ENCODE data around the gene ZBTB12. TPM values are rescaled to one million over a fixed set of nuclear protein-coding genes. Genes with fewer than 3 reads are reported as not detected.

ZBTB12 gene
- total and polyA plus RNA-seq, 2 of the 8 experiments (the other 6 are each of a cell fraction or from before 2014, with no cell fraction given), result 20.7 to 40.8 TPM

DNA sequence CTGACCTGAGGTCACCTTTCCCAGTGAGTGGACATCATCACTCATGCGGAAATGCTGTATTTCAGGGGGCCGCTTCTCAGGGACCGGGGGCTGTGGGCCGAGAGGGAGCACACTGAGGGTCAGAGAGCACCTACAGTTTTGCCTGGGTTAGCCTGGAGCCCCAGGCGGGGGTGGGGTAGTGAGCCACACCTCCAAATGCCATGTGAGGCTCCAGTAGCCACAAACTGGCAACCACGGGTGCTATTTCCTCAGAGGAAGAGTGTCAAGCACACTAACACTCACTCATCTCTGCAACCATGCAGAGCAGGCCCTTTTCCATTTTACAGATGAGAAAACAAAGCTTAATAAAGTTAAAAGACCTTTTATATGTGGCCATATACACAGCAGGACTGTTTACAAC lies 9.1 kb downstream of the ZBTB12 start:
- Histone ChIP-seq H4K20me1 (replicated peaks in 1 of 2; ENCODE audit: control insufficient read depth in 1 of 2, insufficient read depth in 2 of 2, low read length in 2 of 2) (peaks cover 5 to 15% of the 10 kb centered on the region in 2 experiments), H3K9me3 (ENCODE audit: insufficient read depth in 2 of 2, low read depth in 1 of 2, low read length in 1 of 2) (no peaks in the 10 kb centered on the region), H4K5ac (ENCODE audit: insufficient read length, low read depth, low read length) (no peak overlapping the region), H3K4me3 (ENCODE audit: extremely low read depth in 1 of 4, insufficient read depth in 2 of 4, low read depth in 3 of 4, low read length in 4 of 4) (no peak overlapping the region), H4K91ac (replicated peaks; ENCODE audit: insufficient read length, low read length) (no peak overlapping the region), H3K27me3 (replicated peaks in 1 of 4; ENCODE audit: control insufficient read depth in 3 of 4, extremely low read depth in 1 of 4, insufficient read depth in 3 of 4, low read length in 3 of 4) (no peaks in the 10 kb centered on the region), H3K56ac (replicated peaks; ENCODE audit: insufficient read length, low read depth, low read length) (no peak overlapping the region), H3K79me2 (ENCODE audit: control insufficient read depth in 1 of 2, insufficient read depth in 2 of 2, low read length in 2 of 2) (peaks cover 0 to 5% of the 10 kb centered on the region in 2 experiments; a peak in 1 of 4 replicates), H3K9ac (replicated peaks in 1 of 4; ENCODE audit: extremely low read depth in 1 of 4, low read depth in 3 of 4, low read length in 3 of 4) (no peak overlapping the region), H2AFZ (ENCODE audit: low read length) (no peak overlapping the region), H2BK12ac (ENCODE audit: low read depth, low read length) (no peak overlapping the region), H3K4ac (replicated peaks; ENCODE audit: insufficient read length, low read depth, low read length) (no peak overlapping the region), H2BK15ac (ENCODE audit: low read length) (no peak overlapping the region), H2BK120ac (replicated peaks; ENCODE audit: low read depth, low read length) (no peak overlapping the region), H3K14ac (ENCODE audit: insufficient read length) (no peak overlapping the region), H3K4me1 (replicated peaks in 1 of 4; ENCODE audit: control insufficient read depth in 3 of 4, insufficient read depth in 4 of 4, low read length in 3 of 4) (peaks cover 0 to 4% (median 0%) of the 10 kb centered on the region in 4 experiments; a peak in 2 of 7 replicates), H4K8ac (ENCODE audit: extremely low read depth, insufficient read depth, low read length) (no peak overlapping the region), H3K4me2 (ENCODE audit: insufficient read depth in 1 of 2, low read depth in 2 of 2, low read length in 2 of 2) (no peak overlapping the region), H3K36me3 (ENCODE audit: control insufficient read depth in 2 of 4, insufficient read depth in 4 of 4, low read length in 3 of 4) (peaks cover 27 to 69% (median 60%) of the 10 kb centered on the region in 4 experiments), H2AK5ac (ENCODE audit: low read depth, low read length) (no peak overlapping the region), H2BK5ac (ENCODE audit: low read depth, low read length) (no peak overlapping the region), H3K23ac (ENCODE audit: insufficient read length) (no peak overlapping the region), H3K79me1 (ENCODE audit: low read depth, low read length) (no peaks in the 10 kb centered on the region; the same call in 1 of the 2 replicates), H3K23me2 (ENCODE audit: low read depth, low read length) (0 out of 2 replicates have a peak, but pooled peaks cover 3% of the 10 kb centered on the region), H3K27ac (ENCODE audit: low read depth, low read length) (no peak overlapping the region), H3K18ac (ENCODE audit: extremely low read depth, low read length) (no peak overlapping the region), H2BK20ac (ENCODE audit: low read length) (no peak overlapping the region)
- ChIA-PET POLR2A (ENCODE audit: partially characterized antibody) (interaction anchor here (2.0 kb wide), 1 partner anchor 56 kb away, joined by 8 read pairs; no protein-coding TSS in a partner anchor), CTCF (ENCODE audit: partially characterized antibody) (interaction anchor here (0.7 to 0.8 kb wide), 2 partner anchors 16 to 30 kb away, joined by 3 read pairs; no protein-coding TSS in a partner anchor)
- FAIRE-seq, result no peak
- no peak for DNase-seq (ENCODE audit: low read depth in 1 of 2, low spot score in 2 of 2)
- 95% methylated on average over 5 of the region's 6 CpGs; no CpG with 5 or more reads in 1 of the 2 experiments for WGBS, 2 experiments (ENCODE audit: extremely low coverage in 1 of 2, insufficient coverage in 1 of 2, insufficient read length in 1 of 2, insufficient replicate concordance in 2 of 2, low coverage in 1 of 2, low lambda C conversion rate in 2 of 2, missing lambda C conversion rate in 1 of 2)
- TF ChIP-seq ZNF274 (IDR thresholded peaks at IDR 0.05; ENCODE audit: borderline replicate concordance, extremely low read depth, low read length) (no peak), KDM4A (IDR thresholded peaks at IDR 0.05; ENCODE audit: low read depth, low read length, severe bottlenecking) (no peak), CHD1 (IDR thresholded peaks at IDR 0.05; ENCODE audit: low read depth, low read length) (no peak), NRF1 (IDR thresholded peaks at IDR 0.05; ENCODE audit: low read depth, low read length) (no peak), KDM5A (IDR thresholded peaks at IDR 0.05; ENCODE audit: low read length) (no peak), RNF2 (IDR thresholded peaks at IDR 0.05; ENCODE audit: borderline replicate concordance, low read depth, low read length, missing control alignments, poor library complexity, severe bottlenecking) (no peak), JUN (IDR thresholded peaks at IDR 0.05; ENCODE audit: low read depth, low read length) (no peak), NANOG (IDR thresholded peaks at IDR 0.05; ENCODE audit: insufficient read depth, low read depth, low read length, poor library complexity, severe bottlenecking) (no peak), SUZ12 (IDR thresholded peaks at IDR 0.05; ENCODE audit: low read length) (no peak), EGR1 (IDR thresholded peaks at IDR 0.05; ENCODE audit: borderline replicate concordance, low read depth, low read length) (no peak), YY1 (IDR thresholded peaks at IDR 0.05; ENCODE audit: low read depth, low read length) (no peak), SP1 (IDR thresholded peaks at IDR 0.05; ENCODE audit: low read depth, low read length) (no peak)
- TF ChIP-seq, protein P1, sequence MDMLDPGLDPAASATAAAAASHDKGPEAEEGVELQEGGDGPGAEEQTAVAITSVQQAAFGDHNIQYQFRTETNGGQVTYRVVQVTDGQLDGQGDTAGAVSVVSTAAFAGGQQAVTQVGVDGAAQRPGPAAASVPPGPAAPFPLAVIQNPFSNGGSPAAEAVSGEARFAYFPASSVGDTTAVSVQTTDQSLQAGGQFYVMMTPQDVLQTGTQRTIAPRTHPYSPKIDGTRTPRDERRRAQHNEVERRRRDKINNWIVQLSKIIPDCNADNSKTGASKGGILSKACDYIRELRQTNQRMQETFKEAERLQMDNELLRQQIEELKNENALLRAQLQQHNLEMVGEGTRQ (IDR thresholded peaks at IDR 0.05; ENCODE audit: low read length), result no peak
